Adrenal gland (tissue), 5 donors: ENCODE measurements around the gene CLEC17A.

ENCODE experiments used
- POLR2A ChIP-seq, 2 donors: fragments of 450-650 bp; IDR thresholded peaks; one replicate each; pipeline ENCODE4 v1.6.1; 2017; ENCODE audit warnings: antibody characterized with exemption in 2 of 2, mild to moderate bottlenecking in 2 of 2, moderate library complexity in 1 of 2
- TF ChIP-seq, protein P1 (sequence below), 6 experiments: fragments of 450-650 bp in 4 of 6; fragments of 200-600 bp in 2 of 6; sonication (generic) in 1 of 6; IDR thresholded peaks; 1 replicate in 5 of 6; 2 replicates in 1 of 6; pipeline versions ENCODE4 v1.5.1 to v1.8.0; 2016 to 2021; ENCODE audit warnings: antibody characterized with exemption in 6 of 6, mild to moderate bottlenecking in 2 of 6, moderate library complexity in 1 of 6
- donor health status: DM: no; HTN: no; CAD: no.

DNA sequence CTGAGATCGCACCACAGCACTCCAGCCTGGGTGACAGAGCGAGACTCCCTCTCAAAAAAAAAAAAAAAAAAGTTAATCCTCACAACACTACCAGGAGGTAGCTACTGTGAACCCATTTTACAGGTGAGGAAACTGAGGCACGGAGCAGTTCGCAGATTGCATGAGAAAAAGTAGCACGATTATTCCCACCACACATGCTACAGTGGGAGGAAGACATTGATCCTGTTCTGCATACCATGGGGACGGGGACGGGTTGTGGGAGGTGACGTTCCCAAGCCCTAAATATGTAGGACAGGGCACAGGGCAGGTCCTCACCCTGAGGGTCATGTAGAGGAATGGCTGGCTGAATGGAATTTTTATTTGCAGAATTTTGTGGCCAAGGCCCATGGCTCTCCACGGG, 23.7 kb downstream of the CLEC17A start:
- TF ChIP-seq, protein P1, sequence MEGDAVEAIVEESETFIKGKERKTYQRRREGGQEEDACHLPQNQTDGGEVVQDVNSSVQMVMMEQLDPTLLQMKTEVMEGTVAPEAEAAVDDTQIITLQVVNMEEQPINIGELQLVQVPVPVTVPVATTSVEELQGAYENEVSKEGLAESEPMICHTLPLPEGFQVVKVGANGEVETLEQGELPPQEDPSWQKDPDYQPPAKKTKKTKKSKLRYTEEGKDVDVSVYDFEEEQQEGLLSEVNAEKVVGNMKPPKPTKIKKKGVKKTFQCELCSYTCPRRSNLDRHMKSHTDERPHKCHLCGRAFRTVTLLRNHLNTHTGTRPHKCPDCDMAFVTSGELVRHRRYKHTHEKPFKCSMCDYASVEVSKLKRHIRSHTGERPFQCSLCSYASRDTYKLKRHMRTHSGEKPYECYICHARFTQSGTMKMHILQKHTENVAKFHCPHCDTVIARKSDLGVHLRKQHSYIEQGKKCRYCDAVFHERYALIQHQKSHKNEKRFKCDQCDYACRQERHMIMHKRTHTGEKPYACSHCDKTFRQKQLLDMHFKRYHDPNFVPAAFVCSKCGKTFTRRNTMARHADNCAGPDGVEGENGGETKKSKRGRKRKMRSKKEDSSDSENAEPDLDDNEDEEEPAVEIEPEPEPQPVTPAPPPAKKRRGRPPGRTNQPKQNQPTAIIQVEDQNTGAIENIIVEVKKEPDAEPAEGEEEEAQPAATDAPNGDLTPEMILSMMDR (IDR thresholded peaks at IDR 0.05) = no peak
- no peak for TF ChIP-seq POLR2A (IDR thresholded peaks at IDR 0.05)
